A549 (cell line): Measurements from ENCODE around the gene CHTF8. TPM values are rescaled to one million over a fixed set of nuclear protein-coding genes. Genes with fewer than 3 reads are reported as not detected.

Experiments used
- ATAC-seq, 2 experiments: fragments of 200-7000 bp in 1 of 2; fragments of >200 bp in 1 of 2; cut with Nextera tagmentation in 1 of 2; cut with Tn5 transposase in 1 of 2; 3 replicates each; pipeline versions ENCODE4 v1.8.0 to v1.9.1; 2018 to 2020; ENCODE audit warnings: mild to moderate bottlenecking in 1 of 2, moderate library complexity in 1 of 2
- CTCF ChIA-PET: fragments of 300-600 bp; sonication (Branson Sonifier 250); formaldehyde crosslinking; extraction: SDS; loops from one replicate; lab custom pipeline; 2021; ENCODE audit warnings: antibody characterized with exemption, inconsistent platforms; lab: Yijun Ruan, JAX
- POLR2A ChIA-PET: fragments of 350-600 bp; formaldehyde crosslinking; extraction: SDS; loops from one replicate; lab custom pipeline; 2021; ENCODE audit warnings: antibody characterized with exemption, inconsistent platforms; lab: Yijun Ruan, JAX
- DNase-seq, 2 experiments: peaks; one replicate each; pipeline versions ENCODE4 v3.0.0 to v3.0.0-alpha.2; 2011 to 2016; ENCODE audit warnings: low read depth in 1 of 2, low spot score in 1 of 2
- FAIRE-seq: peaks from 2 replicates; lab custom pipeline; 2011; peaks lifted over from hg19 to GRCh38; lab: Jason Lieb, UNC
- H3K27ac ChIP-seq, 2 experiments: fragments of >200 bp; sonication (Bioruptor Twin); formaldehyde crosslinking; 3 replicates each; pipeline ENCODE4 v1.5.1; 2016 to 2017
- H3K4me1 ChIP-seq: fragments of >200 bp; sonication (Bioruptor Twin); formaldehyde crosslinking; 3 replicates; pipeline ENCODE4 v1.6.1; 2016
- H3K4me2 ChIP-seq: fragments of >200 bp; sonication (Bioruptor Twin); formaldehyde crosslinking; 3 replicates; pipeline ENCODE4 v1.6.1; 2016
- H3K4me3 ChIP-seq: fragments of >200 bp; sonication (Bioruptor Twin); formaldehyde crosslinking; 3 replicates; pipeline ENCODE4 v1.5.1; 2016
- H3K9me3 ChIP-seq: fragments of >200 bp; sonication (Bioruptor Twin); formaldehyde crosslinking; 3 replicates; pipeline ENCODE4 v1.6.1; 2016
- BHLHE40 ChIP-seq: IDR thresholded peaks from 2 replicates; pipeline ENCODE4 v1.6.1; 2012; ENCODE audit warnings: low read depth, low read length, inconsistent platforms
- CHD2 ChIP-seq: fragments of 150-350 bp; IDR thresholded peaks from 2 replicates; pipeline ENCODE4 v1.6.1; 2014; ENCODE audit warnings: low read length; ENCODE audit not compliant: partially characterized antibody
- FOSB ChIP-seq: fragments of 250-450 bp; sonication (Bioruptor Pico); IDR thresholded peaks from 2 replicates; pipeline ENCODE4 v1.5.0; 2020; ENCODE audit warnings: mild to moderate bottlenecking, moderate library complexity
- FOSL2 ChIP-seq, 2 experiments: fragments of 450-650 bp in 1 of 2; fragments of >200 bp in 1 of 2; sonication (Bioruptor Twin) in 1 of 2; formaldehyde crosslinking; IDR thresholded peaks; 2 replicates each; pipeline versions ENCODE4 v1.5.0 to v1.6.1; 2016 to 2020; ENCODE audit warnings: mild to moderate bottlenecking in 1 of 2, moderate library complexity in 1 of 2
- HOXA7 ChIP-seq: fragments of 250-450 bp; sonication (Bioruptor Pico); IDR thresholded peaks from 2 replicates; pipeline ENCODE4 v1.5.0; 2020; ENCODE audit warnings: mild to moderate bottlenecking, moderate library complexity
- HOXB13 ChIP-seq: fragments of 250-450 bp; sonication (Bioruptor Pico); IDR thresholded peaks from 2 replicates; pipeline ENCODE4 v1.5.0; 2020; ENCODE audit warnings: low read depth, mild to moderate bottlenecking, moderate library complexity
- POLR2AphosphoS2 ChIP-seq: conservative IDR thresholded peaks from 2 replicates; pipeline ENCODE4 v1.6.1; 2012; ENCODE audit warnings: low read length, improper control_type of control experiment, inconsistent platforms
- RAD21 ChIP-seq, 2 experiments: fragments of >200 bp in 1 of 2; sonication (Bioruptor Twin) in 1 of 2; formaldehyde crosslinking in 1 of 2; IDR thresholded peaks in 1 of 2; conservative IDR thresholded peaks in 1 of 2; 2 replicates in 1 of 2; 3 replicates in 1 of 2; pipeline ENCODE4 v1.6.1; 2012 to 2018; ENCODE audit warnings: inconsistent platforms in 1 of 2
- RARB ChIP-seq: fragments of 250-450 bp; sonication (Bioruptor Pico); IDR thresholded peaks from 2 replicates; pipeline ENCODE4 v1.8.0; 2021; ENCODE audit warnings: mild to moderate bottlenecking, moderate library complexity
- RNF2 ChIP-seq: fragments of 200-600 bp; sonication (generic); IDR thresholded peaks from 2 replicates; pipeline ENCODE4 v1.6.1; 2016; ENCODE audit warnings: low read depth, mild to moderate bottlenecking, antibody characterized with exemption, moderate library complexity, borderline replicate concordance
- SMC3 ChIP-seq: fragments of >200 bp; sonication (Bioruptor Twin); formaldehyde crosslinking; IDR thresholded peaks from 3 replicates; pipeline ENCODE4 v1.6.1; 2018; ENCODE audit warnings: inconsistent platforms
- ZFP36 ChIP-seq: fragments of 450-650 bp; IDR thresholded peaks from 2 replicates; pipeline ENCODE4 v1.6.1; 2014; ENCODE audit warnings: borderline replicate concordance; ENCODE audit not compliant: partially characterized antibody
- ZSCAN20 ChIP-seq: fragments of 250-450 bp; sonication (Bioruptor Pico); IDR thresholded peaks from 2 replicates; pipeline ENCODE4 v1.8.0; 2022; ENCODE audit warnings: mild to moderate bottlenecking, moderate library complexity
- WGBS: methylation state at CpG from one replicate; pipeline ENCODE4 v1.1.6; 2017; ENCODE audit errors: missing lambda C conversion rate; 5-methylcytosine and 5-hydroxymethylcytosine counted together
- polyA plus RNA-seq, 4 experiments: library from polyadenylated mRNA; depleted of rRNA in 3 of 4; stranded (reverse); fragments of >200 nt; fragmentation: RNase III in 1 of 4; extraction: RNeasy Plus Mini Kit Qiagen cat#74134 plus additional on column Dnase treatment in 1 of 4; gene quantifications; 2 replicates in 3 of 4; 3 replicates in 1 of 4; pipeline ENCODE4 v1.2.3, GENCODE V29; 2011 to 2017
- TF ChIP-seq, protein P1 (sequence below): fragments of 450-650 bp; IDR thresholded peaks from 2 replicates; pipeline ENCODE4 v1.6.1; 2014; ENCODE audit warnings: antibody characterized with exemption
- TF ChIP-seq, protein P2 (sequence below): fragments of >200 bp; sonication (Bioruptor Twin); formaldehyde crosslinking; IDR thresholded peaks from 3 replicates; pipeline ENCODE4 v1.5.1; 2016
- TF ChIP-seq, protein P3 (sequence below): fragments of 200-600 bp; sonication (generic); IDR thresholded peaks from 2 replicates; pipeline ENCODE4 v1.6.1; 2016; ENCODE audit warnings: antibody characterized with exemption, mild to moderate bottlenecking, moderate library complexity
- TF ChIP-seq, protein P4 (sequence below): fragments of 150-350 bp; IDR thresholded peaks from 2 replicates; pipeline ENCODE4 v1.6.1; 2014; ENCODE audit warnings: low read depth, mild to moderate bottlenecking, low read length

Gene CHTF8
- polyA plus RNA-seq, 2 of the 4 experiments (the other 2 are of a cell fraction), result 78.7 to 81.6 TPM

DNA sequence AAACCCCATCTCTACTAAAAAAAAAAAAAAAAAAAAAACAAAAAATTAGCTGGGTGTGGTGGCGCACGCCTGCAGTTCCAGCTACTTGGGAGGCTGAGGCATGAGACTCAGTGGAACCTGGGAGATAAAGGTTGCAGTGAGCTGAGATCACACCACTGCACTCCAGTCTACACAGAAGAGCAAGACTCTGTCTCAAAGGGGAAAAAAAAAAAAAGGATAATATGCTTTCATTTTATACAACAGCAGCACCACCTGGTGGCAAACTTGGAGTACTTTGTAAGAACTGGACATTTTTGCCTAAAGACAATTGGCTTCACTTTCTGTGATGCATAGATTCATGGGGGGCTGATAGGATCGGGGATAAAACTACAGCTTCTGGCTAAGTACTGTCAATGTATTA is 8.5 kb downstream of the CHTF8 start:
- Histone ChIP-seq H3K4me2 (no peak overlapping the region), H3K9me3 (no peaks in the 10 kb centered on the region), H3K27ac (no peak overlapping the region), H3K4me3 (no peak overlapping the region), H3K4me1 (no peaks in the 10 kb centered on the region)
- ChIA-PET POLR2A (interaction anchor here (0.9 kb wide), 1 partner anchor 18 kb away, joined by 4 read pairs; no protein-coding TSS in a partner anchor), CTCF (interaction anchor here (0.6 to 24.8 kb wide), 88 partner anchors 8 to 1293 kb away, joined by 3 to 503 read pairs (median 4); partner anchors contain the start of genes HAS3, TANGO6 and VPS4A)
- peak; percentile 60 to 78 for DNase-seq
- peak; percentile 59 to 72; a peak in 5 of 6 replicates for ATAC-seq
- FAIRE-seq, result peak; percentile 7
- TF ChIP-seq SMC3, result peak; percentile 89
- no peak for TF ChIP-seq HOXA7 (CRISPR knock-in tag)
- peak; percentile 90 to 91 for TF ChIP-seq RAD21 (conservative IDR thresholded peaks at IDR 0.05 in 1 of 2, IDR thresholded peaks at IDR 0.05 in 1 of 2)
- no peak for TF ChIP-seq RARB (CRISPR knock-in tag)
- TF ChIP-seq FOSB (CRISPR knock-in tag), result no peak
- TF ChIP-seq, protein P1, sequence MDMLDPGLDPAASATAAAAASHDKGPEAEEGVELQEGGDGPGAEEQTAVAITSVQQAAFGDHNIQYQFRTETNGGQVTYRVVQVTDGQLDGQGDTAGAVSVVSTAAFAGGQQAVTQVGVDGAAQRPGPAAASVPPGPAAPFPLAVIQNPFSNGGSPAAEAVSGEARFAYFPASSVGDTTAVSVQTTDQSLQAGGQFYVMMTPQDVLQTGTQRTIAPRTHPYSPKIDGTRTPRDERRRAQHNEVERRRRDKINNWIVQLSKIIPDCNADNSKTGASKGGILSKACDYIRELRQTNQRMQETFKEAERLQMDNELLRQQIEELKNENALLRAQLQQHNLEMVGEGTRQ, result no peak
- no peak for TF ChIP-seq RNF2
- no peak for TF ChIP-seq ZSCAN20 (CRISPR knock-in tag)
- TF ChIP-seq, protein P2, sequence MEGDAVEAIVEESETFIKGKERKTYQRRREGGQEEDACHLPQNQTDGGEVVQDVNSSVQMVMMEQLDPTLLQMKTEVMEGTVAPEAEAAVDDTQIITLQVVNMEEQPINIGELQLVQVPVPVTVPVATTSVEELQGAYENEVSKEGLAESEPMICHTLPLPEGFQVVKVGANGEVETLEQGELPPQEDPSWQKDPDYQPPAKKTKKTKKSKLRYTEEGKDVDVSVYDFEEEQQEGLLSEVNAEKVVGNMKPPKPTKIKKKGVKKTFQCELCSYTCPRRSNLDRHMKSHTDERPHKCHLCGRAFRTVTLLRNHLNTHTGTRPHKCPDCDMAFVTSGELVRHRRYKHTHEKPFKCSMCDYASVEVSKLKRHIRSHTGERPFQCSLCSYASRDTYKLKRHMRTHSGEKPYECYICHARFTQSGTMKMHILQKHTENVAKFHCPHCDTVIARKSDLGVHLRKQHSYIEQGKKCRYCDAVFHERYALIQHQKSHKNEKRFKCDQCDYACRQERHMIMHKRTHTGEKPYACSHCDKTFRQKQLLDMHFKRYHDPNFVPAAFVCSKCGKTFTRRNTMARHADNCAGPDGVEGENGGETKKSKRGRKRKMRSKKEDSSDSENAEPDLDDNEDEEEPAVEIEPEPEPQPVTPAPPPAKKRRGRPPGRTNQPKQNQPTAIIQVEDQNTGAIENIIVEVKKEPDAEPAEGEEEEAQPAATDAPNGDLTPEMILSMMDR, result peak; percentile 81
- 73% methylated on average over 3 of the region's 3 CpGs for WGBS

DNA sequence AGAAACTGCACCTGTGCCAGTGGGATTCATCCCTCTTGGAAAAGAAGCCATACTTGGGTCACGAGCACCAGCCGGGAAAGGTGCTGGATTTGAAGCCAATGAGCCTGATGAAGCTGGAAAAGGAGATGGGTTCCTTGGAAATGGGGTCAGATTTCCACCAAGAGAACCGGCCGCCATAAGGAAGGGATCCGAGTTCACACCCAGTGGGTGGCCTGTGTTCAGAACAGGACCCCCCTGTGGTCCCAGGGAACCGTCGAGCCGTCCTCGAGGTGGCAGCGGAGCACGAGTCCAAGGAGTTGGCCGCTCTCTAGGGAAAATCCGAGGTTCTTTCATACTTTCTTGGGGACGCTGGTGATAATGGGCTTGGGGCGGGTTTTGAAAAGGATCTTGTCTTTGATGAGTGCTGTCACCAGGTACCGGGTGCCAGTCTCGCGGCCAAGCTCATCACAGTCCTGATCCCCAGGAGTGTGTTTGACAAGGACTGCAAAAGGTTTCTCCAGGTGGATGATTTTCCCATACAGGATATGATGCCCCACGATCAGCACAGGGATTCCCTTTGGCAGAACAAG is 12.2 kb downstream of the CHTF8 start:
- TF ChIP-seq, protein P3, sequence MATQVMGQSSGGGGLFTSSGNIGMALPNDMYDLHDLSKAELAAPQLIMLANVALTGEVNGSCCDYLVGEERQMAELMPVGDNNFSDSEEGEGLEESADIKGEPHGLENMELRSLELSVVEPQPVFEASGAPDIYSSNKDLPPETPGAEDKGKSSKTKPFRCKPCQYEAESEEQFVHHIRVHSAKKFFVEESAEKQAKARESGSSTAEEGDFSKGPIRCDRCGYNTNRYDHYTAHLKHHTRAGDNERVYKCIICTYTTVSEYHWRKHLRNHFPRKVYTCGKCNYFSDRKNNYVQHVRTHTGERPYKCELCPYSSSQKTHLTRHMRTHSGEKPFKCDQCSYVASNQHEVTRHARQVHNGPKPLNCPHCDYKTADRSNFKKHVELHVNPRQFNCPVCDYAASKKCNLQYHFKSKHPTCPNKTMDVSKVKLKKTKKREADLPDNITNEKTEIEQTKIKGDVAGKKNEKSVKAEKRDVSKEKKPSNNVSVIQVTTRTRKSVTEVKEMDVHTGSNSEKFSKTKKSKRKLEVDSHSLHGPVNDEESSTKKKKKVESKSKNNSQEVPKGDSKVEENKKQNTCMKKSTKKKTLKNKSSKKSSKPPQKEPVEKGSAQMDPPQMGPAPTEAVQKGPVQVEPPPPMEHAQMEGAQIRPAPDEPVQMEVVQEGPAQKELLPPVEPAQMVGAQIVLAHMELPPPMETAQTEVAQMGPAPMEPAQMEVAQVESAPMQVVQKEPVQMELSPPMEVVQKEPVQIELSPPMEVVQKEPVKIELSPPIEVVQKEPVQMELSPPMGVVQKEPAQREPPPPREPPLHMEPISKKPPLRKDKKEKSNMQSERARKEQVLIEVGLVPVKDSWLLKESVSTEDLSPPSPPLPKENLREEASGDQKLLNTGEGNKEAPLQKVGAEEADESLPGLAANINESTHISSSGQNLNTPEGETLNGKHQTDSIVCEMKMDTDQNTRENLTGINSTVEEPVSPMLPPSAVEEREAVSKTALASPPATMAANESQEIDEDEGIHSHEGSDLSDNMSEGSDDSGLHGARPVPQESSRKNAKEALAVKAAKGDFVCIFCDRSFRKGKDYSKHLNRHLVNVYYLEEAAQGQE, result no peak
- TF ChIP-seq, protein P2, result no peak
- TF ChIP-seq HOXB13 (CRISPR knock-in tag) (no peak), POLR2AphosphoS2 (no peak), CHD2 (no peak), BHLHE40 (no peak), ZFP36 (no peak), FOSL2 (IDR thresholded peaks at IDR 0.05) (no peak), FOSL2 (CRISPR knock-in tag; IDR thresholded peaks at IDR 0.05) (no peak), RNF2 (no peak)
- TF ChIP-seq, protein P4, sequence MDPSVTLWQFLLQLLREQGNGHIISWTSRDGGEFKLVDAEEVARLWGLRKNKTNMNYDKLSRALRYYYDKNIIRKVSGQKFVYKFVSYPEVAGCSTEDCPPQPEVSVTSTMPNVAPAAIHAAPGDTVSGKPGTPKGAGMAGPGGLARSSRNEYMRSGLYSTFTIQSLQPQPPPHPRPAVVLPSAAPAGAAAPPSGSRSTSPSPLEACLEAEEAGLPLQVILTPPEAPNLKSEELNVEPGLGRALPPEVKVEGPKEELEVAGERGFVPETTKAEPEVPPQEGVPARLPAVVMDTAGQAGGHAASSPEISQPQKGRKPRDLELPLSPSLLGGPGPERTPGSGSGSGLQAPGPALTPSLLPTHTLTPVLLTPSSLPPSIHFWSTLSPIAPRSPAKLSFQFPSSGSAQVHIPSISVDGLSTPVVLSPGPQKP, result no peak
- POLR2A ChIA-PET, result no interaction called here

More for the DNA sequence above, 12.2 kb downstream of the CHTF8 start:
- Histone ChIP-seq H3K4me1 (no peaks in the 10 kb centered on the region), H3K4me3 (no peak overlapping the region), H3K4me2 (no peak overlapping the region), H3K9me3 (no peaks in the 10 kb centered on the region), H3K27ac (no peak overlapping the region)
- DNase-seq (no peak), FAIRE-seq (no peak), ATAC-seq (no peak)
- CTCF ChIA-PET, result interaction anchor here (0.6 to 24.8 kb wide), 9 partner anchors 8 to 596 kb away, joined by 3 to 503 read pairs (median 4); partner anchors contain the start of gene TANGO6
- WGBS, result 95% methylated on average over 14 of the region's 19 CpGs
